Mesenchymal stem cell (in vitro differentiated cells and primary cell): ENCODE measurements around the gene LRRC17.

Experiments used
- DNase-seq: peaks from one replicate; pipeline ENCODE4 v3.0.0-alpha.2; 2013
- H2AFZ ChIP-seq: one replicate; pipeline ENCODE4 v1.6.1; 2013; ENCODE audit warnings: low read depth, mild to moderate bottlenecking, control low read depth, inconsistent platforms, low read length, moderate library complexity
- H2AK5ac ChIP-seq: 2 replicates; pipeline ENCODE4 v1.6.1; 2013; ENCODE audit warnings: low read length, moderate library complexity, mild to moderate bottlenecking, inconsistent platforms; ENCODE audit not compliant: severe bottlenecking
- H2BK120ac ChIP-seq: one replicate; pipeline ENCODE4 v1.6.1; 2013; ENCODE audit warnings: low read depth, mild to moderate bottlenecking, inconsistent platforms, low read length, moderate library complexity
- H2BK12ac ChIP-seq, 2 experiments: one replicate each; pipeline ENCODE4 v1.6.1; 2013; ENCODE audit warnings: inconsistent platforms in 2 of 2, low read length in 2 of 2, mild to moderate bottlenecking in 2 of 2, moderate library complexity in 2 of 2, control low read depth in 1 of 2
- H2BK15ac ChIP-seq: one replicate; pipeline ENCODE4 v1.6.1; 2013; ENCODE audit warnings: mild to moderate bottlenecking, low read depth, inconsistent platforms; ENCODE audit not compliant: poor library complexity, severe bottlenecking
- H2BK5ac ChIP-seq: 2 replicates; pipeline ENCODE4 v1.6.1; 2013; ENCODE audit warnings: low read depth, mild to moderate bottlenecking, low read length, control low read depth, inconsistent platforms; ENCODE audit not compliant: poor library complexity, severe bottlenecking
- H3K14ac ChIP-seq, 2 experiments: one replicate each; pipeline ENCODE4 v1.6.1; 2013; ENCODE audit warnings: inconsistent platforms in 2 of 2, low read length in 2 of 2, control low read depth in 1 of 2, mild to moderate bottlenecking in 1 of 2, moderate library complexity in 1 of 2
- H3K18ac ChIP-seq, 2 experiments: one replicate each; pipeline ENCODE4 v1.6.1; 2013; ENCODE audit warnings: inconsistent platforms in 2 of 2, low read length in 2 of 2, control low read depth in 1 of 2, low read depth in 1 of 2, mild to moderate bottlenecking in 1 of 2
- H3K23ac ChIP-seq, 2 experiments: one replicate each; pipeline ENCODE4 v1.6.1; 2013; ENCODE audit warnings: inconsistent platforms in 2 of 2, low read length in 2 of 2, mild to moderate bottlenecking in 2 of 2, moderate library complexity in 2 of 2, control low read depth in 1 of 2
- H3K27ac ChIP-seq: 2 replicates; pipeline ENCODE4 v1.5.1; 2013; ENCODE audit warnings: mild to moderate bottlenecking, moderate library complexity, low read length, control low read depth, inconsistent platforms; ENCODE audit not compliant: poor library complexity, severe bottlenecking
- H3K27me3 ChIP-seq, 2 experiments: 2 replicates each; pipeline versions ENCODE4 v1.6.1 to v1.7.0; 2013; ENCODE audit warnings: low read length in 2 of 2, mild to moderate bottlenecking in 2 of 2, moderate library complexity in 2 of 2, control low read depth in 1 of 2, inconsistent platforms in 1 of 2; ENCODE audit not compliant: control insufficient read depth in 1 of 2, insufficient read depth in 1 of 2
- H3K36me3 ChIP-seq, 2 experiments: 2 replicates each; pipeline versions ENCODE4 v1.6.1 to v1.7.0; 2013; ENCODE audit warnings: low read length in 2 of 2, control low read depth in 1 of 2, inconsistent platforms in 1 of 2, low read depth in 1 of 2, mild to moderate bottlenecking in 1 of 2; ENCODE audit not compliant: insufficient read depth in 2 of 2, control insufficient read depth in 1 of 2
- H3K4ac ChIP-seq, 2 experiments: one replicate each; pipeline ENCODE4 v1.6.1; 2013; ENCODE audit warnings: inconsistent platforms in 2 of 2, low read length in 2 of 2, mild to moderate bottlenecking in 2 of 2, moderate library complexity in 2 of 2, control low read depth in 1 of 2, low read depth in 1 of 2
- H3K4me1 ChIP-seq: 2 replicates; pipeline ENCODE4 v1.6.1; 2013; ENCODE audit warnings: low read depth, low read length, control low read depth; ENCODE audit not compliant: control insufficient read depth, insufficient read depth
- H3K4me2 ChIP-seq: 2 replicates; pipeline ENCODE4 v1.6.1; 2013; ENCODE audit warnings: low read length, mild to moderate bottlenecking, inconsistent platforms; ENCODE audit not compliant: poor library complexity, severe bottlenecking
- H3K4me3 ChIP-seq, 2 experiments: 2 replicates each; pipeline versions ENCODE4 v1.5.1 to v1.7.0; 2013; ENCODE audit warnings: low read length in 2 of 2, mild to moderate bottlenecking in 2 of 2, control low read depth in 1 of 2, low read depth in 1 of 2; ENCODE audit not compliant: insufficient read depth in 1 of 2
- H3K79me1 ChIP-seq: replicated peaks from 2 replicates; pipeline ENCODE4 v1.6.1; 2013; ENCODE audit warnings: mild to moderate bottlenecking, control low read depth, low read length, inconsistent platforms; ENCODE audit not compliant: poor library complexity, severe bottlenecking
- H3K9ac ChIP-seq: 2 replicates; pipeline ENCODE4 v1.7.0; 2013; ENCODE audit warnings: mild to moderate bottlenecking, low read length, moderate library complexity
- H3K9me3 ChIP-seq: 2 replicates; pipeline ENCODE4 v1.7.0; 2013; ENCODE audit warnings: mild to moderate bottlenecking, low read length; ENCODE audit not compliant: control insufficient read depth
- H4K8ac ChIP-seq: one replicate; pipeline ENCODE4 v1.6.1; 2013; ENCODE audit warnings: inconsistent platforms, mild to moderate bottlenecking, low read length, moderate library complexity
- H4K91ac ChIP-seq: one replicate; pipeline ENCODE4 v1.6.1; 2013; ENCODE audit warnings: mild to moderate bottlenecking, low read length, inconsistent platforms
- WGBS: methylation state at CpG from one replicate; pipeline ENCODE4 v1.1.7; 2013; ENCODE audit warnings: mixed read lengths; 5-methylcytosine and 5-hydroxymethylcytosine counted together

LRRC17 gene

DNA sequence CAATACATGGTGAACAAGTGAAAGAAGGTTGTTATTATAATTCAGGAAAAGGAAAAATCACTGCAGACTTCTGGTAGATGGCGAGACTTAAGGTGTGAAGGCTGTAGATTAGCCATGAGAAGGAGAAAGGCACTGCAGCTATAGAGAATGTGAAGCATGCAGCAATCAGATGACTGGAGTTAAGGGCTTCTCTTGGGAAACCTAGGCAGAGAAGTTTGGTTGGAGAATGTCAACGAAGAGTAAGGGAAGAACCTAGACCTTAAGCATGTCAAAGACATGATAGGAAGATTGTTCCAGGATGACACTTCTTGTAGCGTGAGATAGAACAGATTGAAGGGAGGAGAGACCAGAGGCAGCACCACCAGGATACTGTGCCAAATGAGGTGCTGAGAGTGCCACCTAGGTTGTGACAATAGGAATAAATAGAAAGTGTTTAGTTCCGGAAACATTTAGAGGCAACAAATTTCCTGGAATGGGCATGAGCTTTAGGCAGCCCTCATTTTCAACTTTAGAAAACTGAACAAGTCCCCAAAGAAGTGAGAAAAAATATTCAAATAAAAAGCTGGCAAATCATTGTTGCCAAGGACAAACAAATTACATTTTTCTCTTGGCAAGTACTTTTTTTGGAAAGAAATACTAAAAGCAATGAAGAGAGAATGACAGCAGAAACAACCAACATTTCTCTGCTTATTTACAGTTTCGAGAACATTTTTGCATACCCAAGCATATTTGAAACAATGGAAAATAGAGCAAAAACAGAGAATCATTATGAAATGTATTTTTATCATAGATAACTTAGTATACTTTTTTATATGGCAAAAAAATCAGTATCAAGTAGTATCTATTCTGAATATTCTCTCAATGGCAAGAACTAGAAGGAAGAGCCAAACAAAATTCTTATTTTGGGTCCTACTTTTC, 4.9 kb downstream of the LRRC17 start:
- Histone ChIP-seq H3K27ac (peak overlapping the region; percentile 9), H3K4me1 (peaks cover 1% of the 10 kb centered on the region), H2AK5ac (peak overlapping the region; percentile 3), H2AFZ (no peak overlapping the region), H3K4me2 (no peak overlapping the region), H2BK5ac (no peak overlapping the region), H2BK15ac (no peak overlapping the region), H2BK120ac (no peak overlapping the region), H3K4me3 (no peak overlapping the region), H4K91ac (no peak overlapping the region), H3K27me3 (no peaks in the 10 kb centered on the region), H3K14ac (no peak overlapping the region), H3K4ac (no peak overlapping the region), H2BK12ac (no peak overlapping the region), H3K18ac (no peak overlapping the region), H3K9me3 (no peaks in the 10 kb centered on the region), H4K8ac (no peak overlapping the region), H3K36me3 (peaks cover 0 to 11% of the 10 kb centered on the region in 2 experiments), H3K9ac (no peak overlapping the region), H3K23ac (no peak overlapping the region), H3K79me1 (no peaks in the 10 kb centered on the region)
- 83% methylated on average over 4 of the region's 5 CpGs for WGBS
- no peak for DNase-seq

DNA sequence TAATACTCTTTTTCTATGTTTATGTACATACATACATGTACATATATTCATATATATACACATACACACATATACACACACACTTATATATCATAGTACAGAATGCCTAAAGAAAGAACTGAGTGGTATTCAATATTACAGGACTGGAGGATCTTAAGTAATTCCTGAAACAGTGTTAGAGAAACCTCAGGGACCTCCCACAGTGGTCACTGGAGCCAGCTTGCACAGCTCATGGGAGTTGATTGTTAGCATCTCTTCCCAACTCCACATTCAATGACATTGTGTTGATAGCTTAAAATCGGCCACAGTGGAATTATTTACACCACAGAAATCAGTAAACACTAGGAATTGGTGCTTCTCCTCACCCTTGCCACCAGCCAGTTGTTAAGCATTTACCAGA, 6.0 kb downstream of the LRRC17 start:
- Histone ChIP-seq H2AFZ (no peak overlapping the region), H3K14ac (no peak overlapping the region)

GRCh38 chr7:102925976-102926782, 13.4 kb downstream of the LRRC17 start:
- no peaks in the 10 kb centered on the region for H3K79me1 ChIP-seq
- H3K9me3 ChIP-seq, result no peaks in the 10 kb centered on the region
- H3K4ac ChIP-seq, result no peak overlapping the region
- no peak overlapping the region for H2BK120ac ChIP-seq
- WGBS, result 46% methylated on average over 2 of the region's 5 CpGs
- peak overlapping the region; percentile 94 for H3K27ac ChIP-seq
- H2AK5ac ChIP-seq, result peak overlapping the region; percentile 73
- peaks cover 0 to 6% of the 10 kb centered on the region in 2 experiments for H3K36me3 ChIP-seq
- no peak overlapping the region for H3K23ac ChIP-seq
- peak overlapping the region; percentile 74 for H2BK5ac ChIP-seq
- no peak overlapping the region for H2BK12ac ChIP-seq
- peak overlapping the region in 1 of 2 experiments; percentile 23 for H3K18ac ChIP-seq
- no peak overlapping the region for H2AFZ ChIP-seq
- no peak overlapping the region for H3K4me3 ChIP-seq
- peak overlapping the region; percentile 23 for H3K4me2 ChIP-seq
- no peak overlapping the region for H4K91ac ChIP-seq
- no peak overlapping the region for H2BK15ac ChIP-seq
- DNase-seq, result no peak
- H3K9ac ChIP-seq, result no peak overlapping the region
- no peak overlapping the region for H3K14ac ChIP-seq
- H4K8ac ChIP-seq, result no peak overlapping the region
- H3K4me1 ChIP-seq, result peaks cover 3% of the 10 kb centered on the region
- no peaks in the 10 kb centered on the region for H3K27me3 ChIP-seq

More for the DNA sequence above, 6.0 kb downstream of the LRRC17 start:
- Histone ChIP-seq H2BK5ac (no peak overlapping the region), H3K23ac (no peak overlapping the region), H3K4me1 (peaks cover 1% of the 10 kb centered on the region), H3K18ac (no peak overlapping the region), H2BK15ac (no peak overlapping the region), H2BK120ac (no peak overlapping the region), H2BK12ac (no peak overlapping the region), H2AK5ac (no peak overlapping the region), H4K91ac (no peak overlapping the region), H3K4me2 (no peak overlapping the region), H3K9ac (no peak overlapping the region), H3K27me3 (no peaks in the 10 kb centered on the region), H4K8ac (no peak overlapping the region), H3K4ac (no peak overlapping the region), H3K27ac (peak overlapping the region; percentile 21), H3K9me3 (no peaks in the 10 kb centered on the region), H3K79me1 (no peaks in the 10 kb centered on the region), H3K36me3 (peaks cover 0 to 11% of the 10 kb centered on the region in 2 experiments), H3K4me3 (no peak overlapping the region)
- 47% methylated on average over 1 of the region's 1 CpG for WGBS
- DNase-seq, result no peak

GRCh38 chr7:102926783-102927140, 14.0 kb downstream of the LRRC17 start:
- Histone ChIP-seq H3K4ac (no peak overlapping the region), H3K9ac (no peak overlapping the region), H2BK5ac (peak overlapping the region; percentile 92), H3K79me1 (no peaks in the 10 kb centered on the region), H3K27me3 (no peaks in the 10 kb centered on the region), H3K18ac (no peak overlapping the region), H3K4me2 (peak overlapping the region; percentile 3), H3K14ac (no peak overlapping the region), H2BK120ac (no peak overlapping the region), H2BK12ac (no peak overlapping the region), H2AFZ (no peak overlapping the region), H3K4me1 (peaks cover 3% of the 10 kb centered on the region), H3K9me3 (no peaks in the 10 kb centered on the region), H3K27ac (peak overlapping the region; percentile 94), H3K36me3 (peaks cover 0 to 3% of the 10 kb centered on the region in 2 experiments), H4K8ac (no peak overlapping the region), H4K91ac (no peak overlapping the region), H2AK5ac (peak overlapping the region; percentile 49), H3K4me3 (no peak overlapping the region), H2BK15ac (no peak overlapping the region), H3K23ac (no peak overlapping the region)
- no peak for DNase-seq
